Keratinocyte (primary cell): ENCODE results near the gene GAS6. TPM values are rescaled to one million over a fixed set of nuclear protein-coding genes. Genes with fewer than 3 reads are reported as not detected.

Source experiments
- DNase-seq: peaks from one replicate; pipeline ENCODE4 v3.0.0-alpha.2; 2011; ENCODE audit warnings: low read depth, missing footprints, low spot score
- FAIRE-seq: peaks from 2 replicates; lab custom pipeline; 2011; peaks lifted over from hg19 to GRCh38; lab: Jason Lieb, UNC
- H2AFZ ChIP-seq: 2 replicates; pipeline ENCODE4 v1.6.0; 2012; ENCODE audit warnings: low read length, control low read depth, inconsistent platforms; ENCODE audit not compliant: control insufficient read depth
- H3K27ac ChIP-seq: 2 replicates; pipeline ENCODE4 v1.5.1; 2011; ENCODE audit warnings: low read length; ENCODE audit not compliant: control insufficient read depth, insufficient read depth
- H3K27me3 ChIP-seq: 3 replicates; pipeline ENCODE4 v1.6.0; 2011; ENCODE audit warnings: low read length; ENCODE audit not compliant: control insufficient read depth, insufficient read depth; ENCODE audit errors: extremely low read depth
- H3K36me3 ChIP-seq, 2 experiments: 2 replicates in 1 of 2; 3 replicates in 1 of 2; pipeline ENCODE4 v1.5.1; 2011; ENCODE audit warnings: low read length in 2 of 2, mild to moderate bottlenecking in 1 of 2; ENCODE audit not compliant: control insufficient read depth in 2 of 2, insufficient read depth in 2 of 2; ENCODE audit errors: extremely low read depth in 1 of 2
- H3K4me1 ChIP-seq: 3 replicates; pipeline ENCODE4 v1.5.1; 2011; ENCODE audit warnings: low read length; ENCODE audit not compliant: control insufficient read depth, insufficient read depth; ENCODE audit errors: extremely low read depth
- H3K4me2 ChIP-seq: 3 replicates; pipeline ENCODE4 v1.6.0; 2011; ENCODE audit warnings: low read depth, low read length; ENCODE audit not compliant: control insufficient read depth, insufficient read depth; ENCODE audit errors: extremely low read depth
- H3K4me3 ChIP-seq, 3 experiments: fragments of 200-600 bp in 1 of 3; sonication (generic) in 1 of 3; 2 replicates in 2 of 3; 3 replicates in 1 of 3; pipeline ENCODE4 v1.5.1; 2011 to 2016; ENCODE audit warnings: low read length in 3 of 3, mild to moderate bottlenecking in 3 of 3, control low read depth in 2 of 3, inconsistent platforms in 1 of 3, low read depth in 1 of 3, mixed read lengths in 1 of 3, mixed run types in 1 of 3, moderate library complexity in 1 of 3; ENCODE audit not compliant: control insufficient read depth in 2 of 3, insufficient read depth in 2 of 3; ENCODE audit errors: extremely low read depth in 1 of 3
- H3K79me2 ChIP-seq: 2 replicates; pipeline ENCODE4 v1.6.0; 2012; ENCODE audit warnings: low read length; ENCODE audit not compliant: control insufficient read depth, insufficient read depth
- H3K9ac ChIP-seq: 3 replicates; pipeline ENCODE4 v1.6.0; 2011; ENCODE audit warnings: low read length; ENCODE audit not compliant: control insufficient read depth, insufficient read depth; ENCODE audit errors: extremely low read depth
- H3K9me1 ChIP-seq: 3 replicates; pipeline ENCODE4 v1.6.0; 2011; ENCODE audit warnings: low read length; ENCODE audit not compliant: control insufficient read depth, insufficient read depth; ENCODE audit errors: extremely low read depth
- H3K9me3 ChIP-seq: 2 replicates; pipeline ENCODE4 v1.5.1; 2012; ENCODE audit warnings: low read depth, low read length; ENCODE audit not compliant: control insufficient read depth
- H4K20me1 ChIP-seq: 3 replicates; pipeline ENCODE4 v1.6.0; 2011; ENCODE audit warnings: low read length; ENCODE audit not compliant: control insufficient read depth, insufficient read depth; ENCODE audit errors: extremely low read depth
- CTCF ChIP-seq, 3 experiments: IDR thresholded peaks in 1 of 3; conservative IDR thresholded peaks in 1 of 3; optimal IDR thresholded peaks in 1 of 3; 2 replicates in 2 of 3; 3 replicates in 1 of 3; pipeline versions ENCODE3 to v1.5.1; 2011; ENCODE audit warnings: low read length in 3 of 3, mild to moderate bottlenecking in 3 of 3, moderate library complexity in 2 of 3, control low read depth in 1 of 3, inconsistent platforms in 1 of 3; ENCODE audit not compliant: insufficient read depth in 2 of 3; ENCODE audit errors: extremely low read depth in 1 of 3
- EZH2 ChIP-seq: IDR thresholded peaks from one replicate; pipeline ENCODE4 v1.6.1; 2012; ENCODE audit warnings: inconsistent platforms, mild to moderate bottlenecking, low read length, moderate library complexity
- dilution Hi-C: fragments of 300-500 bp; cut with MboI; formaldehyde crosslinking; loops from one replicate; pipeline ENCODE4 v1.7.0; 2020; ENCODE audit warnings: low sequenced_read_pairs; ENCODE audit not compliant: extremely low pct_ligation_motif_present
- polyA plus RNA-seq, 5 experiments: library from polyadenylated mRNA; depleted of rRNA in 3 of 5; stranded (reverse) in 3 of 5; stranded (forward) in 1 of 5; unstranded in 1 of 5; fragments of >200 nt; gene quantifications; 1 replicate in 1 of 5; 2 replicates in 3 of 5; 3 replicates in 1 of 5; pipeline versions ENCODE4 v1.2.1 to v1.2.3, GENCODE V29; 2011 to 2012; ENCODE audit warnings: missing spikeins in 2 of 5, low read depth in 1 of 5, low replicate concordance in 1 of 5

The GAS6 gene
- polyA plus RNA-seq, 1 donor (not counting 4 experiments of a cell fraction or from before 2014, with no cell fraction given): 163 TPM

GRCh38 chr13:113822956-113823744 lies 40.7 kb downstream of the GAS6 start:
- H3K27me3 ChIP-seq: no peaks in the 10 kb centered on the region
- no peak overlapping the region for H3K4me2 ChIP-seq
- no peaks in the 10 kb centered on the region for H3K9me3 ChIP-seq
- no peak for FAIRE-seq
- peaks cover 6% of the 10 kb centered on the region for H3K79me2 ChIP-seq
- peaks cover 32 to 46% of the 10 kb centered on the region in 2 experiments for H3K36me3 ChIP-seq
- H3K4me1 ChIP-seq: peaks cover 24% of the 10 kb centered on the region
- no peak for TF ChIP-seq CTCF (optimal IDR thresholded peaks at IDR 0.05 in 1 of 3, IDR thresholded peaks at IDR 0.05 in 1 of 3, conservative IDR thresholded peaks at IDR 0.05 in 1 of 3; ENCODE audit: extremely low read depth in 1 of 3, insufficient read depth in 2 of 3, low read length in 3 of 3)
- no peak for TF ChIP-seq EZH2
- no peak overlapping the region for H3K4me3 ChIP-seq
- H3K9ac ChIP-seq: no peak overlapping the region
- no peaks in the 10 kb centered on the region for H3K9me1 ChIP-seq
- dilution Hi-C loops: no loop called here
- no peak overlapping the region for H2AFZ ChIP-seq
- DNase-seq: no peak
- peaks cover 8% of the 10 kb centered on the region for H4K20me1 ChIP-seq
- no peak overlapping the region for H3K27ac ChIP-seq

GRCh38 chr13:113822266-113822665 lies 41.6 kb downstream of the GAS6 start:
- no peak overlapping the region for H2AFZ ChIP-seq
- no peak overlapping the region for H3K4me2 ChIP-seq
- no peak for FAIRE-seq
- H3K9me1 ChIP-seq: no peaks in the 10 kb centered on the region
- no peak for DNase-seq
- H3K36me3 ChIP-seq: peaks cover 27 to 40% of the 10 kb centered on the region in 2 experiments
- H3K79me2 ChIP-seq: peaks cover 3% of the 10 kb centered on the region
- no peaks in the 10 kb centered on the region for H3K27me3 ChIP-seq
- TF ChIP-seq EZH2 (no peak), CTCF (optimal IDR thresholded peaks at IDR 0.05 in 1 of 3, IDR thresholded peaks at IDR 0.05 in 1 of 3, conservative IDR thresholded peaks at IDR 0.05 in 1 of 3; ENCODE audit: extremely low read depth in 1 of 3, insufficient read depth in 2 of 3, low read length in 3 of 3) (no peak)
- peaks cover 24% of the 10 kb centered on the region for H3K4me1 ChIP-seq
- peaks cover 11% of the 10 kb centered on the region for H4K20me1 ChIP-seq
- H3K9ac ChIP-seq: no peak overlapping the region
- H3K4me3 ChIP-seq: no peak overlapping the region
- dilution Hi-C loops: no loop called here
- H3K27ac ChIP-seq: no peak overlapping the region
- H3K9me3 ChIP-seq: no peaks in the 10 kb centered on the region
